HL-60 (cell line): ENCODE data around the gene SHROOM1.

Experiments
- CTCF ChIP-seq: IDR thresholded peaks from one replicate; pipeline ENCODE4 v1.5.1; 2011; ENCODE audit warnings: low read length, control low read depth, inconsistent platforms; ENCODE audit not compliant: insufficient read depth
- GABPA ChIP-seq: IDR thresholded peaks from 2 replicates; pipeline ENCODE4 v1.6.1; 2012; ENCODE audit warnings: low read depth
- POLR2AphosphoS5 ChIP-seq: IDR thresholded peaks from 2 replicates; pipeline ENCODE4 v1.6.1; 2012; ENCODE audit warnings: low read depth
- REST ChIP-seq: IDR thresholded peaks from 2 replicates; pipeline ENCODE4 v1.6.1; 2012; ENCODE audit warnings: low read depth; ENCODE audit not compliant: insufficient replicate concordance

GRCh38 chr5:132853323-132853722, 22.9 kb upstream of the SHROOM1 start:
- TF ChIP-seq CTCF (no peak), POLR2AphosphoS5 (no peak), REST (no peak), GABPA (no peak)
